Astrocyte of the cerebellum (primary cell): Measurements from ENCODE around the gene SIVA1.
A peak's percentile ranks its signal among the peaks of the same experiment; 100 is the strongest.

Source experiments
- DNase-seq: peaks from one replicate; pipeline ENCODE4 v3.0.0-alpha.2; 2011; ENCODE audit warnings: low read depth
- H3K4me3 ChIP-seq: 2 replicates; pipeline ENCODE4 v1.5.1; 2011; ENCODE audit warnings: mild to moderate bottlenecking, low read depth, low read length, moderate library complexity
- in situ Hi-C: cut with HindIII; loops from 2 replicates; pipeline ENCODE4 v1.10.0; 2017; ENCODE audit warnings: low sequenced_read_pairs
- TF ChIP-seq, protein P1 (sequence below): IDR thresholded peaks from 2 replicates; pipeline ENCODE4 v1.5.1; 2012; ENCODE audit warnings: low read length, low read depth, moderate library complexity, mild to moderate bottlenecking; ENCODE audit errors: missing control alignments

SIVA1 gene

DNA sequence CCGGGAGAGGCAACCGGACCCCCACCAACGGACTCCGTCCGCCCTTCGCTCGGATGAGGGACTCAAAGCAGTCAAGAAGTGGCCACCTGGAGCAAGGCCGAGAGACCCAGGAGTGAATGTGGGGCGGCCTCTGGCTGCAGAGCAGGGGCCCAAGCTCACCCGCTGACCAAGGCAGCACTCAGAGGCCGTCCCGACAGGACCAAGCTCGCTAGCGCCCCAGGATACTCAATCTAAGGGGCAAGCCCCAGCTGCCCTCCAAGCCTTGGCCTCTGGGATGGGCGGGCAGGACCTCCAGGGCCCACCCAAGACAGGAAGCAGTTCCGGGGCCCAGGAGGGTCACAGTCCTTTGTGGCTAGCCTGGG lies 41.7 kb downstream of the SIVA1 start:
- DNase-seq, result no peak
- peak overlapping the region; percentile 72 for H3K4me3 ChIP-seq
- in situ Hi-C loops, result no loop called here
- TF ChIP-seq, protein P1, sequence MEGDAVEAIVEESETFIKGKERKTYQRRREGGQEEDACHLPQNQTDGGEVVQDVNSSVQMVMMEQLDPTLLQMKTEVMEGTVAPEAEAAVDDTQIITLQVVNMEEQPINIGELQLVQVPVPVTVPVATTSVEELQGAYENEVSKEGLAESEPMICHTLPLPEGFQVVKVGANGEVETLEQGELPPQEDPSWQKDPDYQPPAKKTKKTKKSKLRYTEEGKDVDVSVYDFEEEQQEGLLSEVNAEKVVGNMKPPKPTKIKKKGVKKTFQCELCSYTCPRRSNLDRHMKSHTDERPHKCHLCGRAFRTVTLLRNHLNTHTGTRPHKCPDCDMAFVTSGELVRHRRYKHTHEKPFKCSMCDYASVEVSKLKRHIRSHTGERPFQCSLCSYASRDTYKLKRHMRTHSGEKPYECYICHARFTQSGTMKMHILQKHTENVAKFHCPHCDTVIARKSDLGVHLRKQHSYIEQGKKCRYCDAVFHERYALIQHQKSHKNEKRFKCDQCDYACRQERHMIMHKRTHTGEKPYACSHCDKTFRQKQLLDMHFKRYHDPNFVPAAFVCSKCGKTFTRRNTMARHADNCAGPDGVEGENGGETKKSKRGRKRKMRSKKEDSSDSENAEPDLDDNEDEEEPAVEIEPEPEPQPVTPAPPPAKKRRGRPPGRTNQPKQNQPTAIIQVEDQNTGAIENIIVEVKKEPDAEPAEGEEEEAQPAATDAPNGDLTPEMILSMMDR, result no peak

DNA sequence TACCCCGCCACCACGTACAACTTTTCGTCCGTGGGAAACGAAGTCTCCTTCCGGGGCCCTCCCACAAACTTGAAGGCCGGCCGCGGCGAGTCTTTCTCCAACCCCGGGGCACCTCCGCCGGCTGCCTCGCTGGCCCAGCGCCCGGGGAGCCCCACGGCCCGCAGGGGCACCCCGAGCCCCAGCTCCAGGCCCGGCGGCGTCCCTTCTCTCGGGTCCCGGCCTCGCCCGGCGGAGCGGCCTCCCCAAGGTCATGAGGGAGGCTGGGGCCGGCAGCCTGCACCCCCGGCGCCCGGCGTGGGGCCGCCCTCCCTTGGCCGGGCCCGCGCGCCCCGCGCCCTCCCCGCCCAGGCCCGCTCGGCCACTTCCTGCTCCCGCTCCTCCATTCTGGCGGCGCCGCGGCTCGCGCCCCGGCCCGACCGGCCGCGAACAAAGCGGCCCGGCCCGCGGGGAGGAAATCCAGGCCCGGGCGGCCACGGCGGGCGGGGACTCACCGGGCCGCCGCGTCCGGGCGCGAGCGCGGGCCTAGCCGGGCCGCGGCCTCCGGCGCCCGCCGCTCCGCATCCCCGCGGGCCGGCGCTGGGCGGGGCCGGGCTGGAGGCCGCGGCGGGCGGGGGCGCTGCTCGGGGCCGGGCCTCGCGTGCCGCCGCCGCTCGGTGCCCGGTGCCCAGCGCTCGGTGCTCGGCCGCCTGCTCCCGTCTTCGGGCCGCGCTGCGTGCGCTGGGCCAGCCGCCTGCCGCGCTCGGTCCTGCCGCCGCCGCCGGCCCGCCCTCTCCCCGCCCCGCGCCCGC lies 42.2 kb downstream of the SIVA1 start, which contains the start of gene AKT1:
Gene AKT1 (minus strand): TSS at position 756 of the 788 bp plus-strand sequence. CDS start 3,105 bp downstream, outside the sequence.
- in situ Hi-C loops, result no loop called here
- TF ChIP-seq, protein P1, result no peak
- H3K4me3 ChIP-seq, result peak within 1 kb of the TSS; percentile 72
- DNase-seq, result no peak

DNA sequence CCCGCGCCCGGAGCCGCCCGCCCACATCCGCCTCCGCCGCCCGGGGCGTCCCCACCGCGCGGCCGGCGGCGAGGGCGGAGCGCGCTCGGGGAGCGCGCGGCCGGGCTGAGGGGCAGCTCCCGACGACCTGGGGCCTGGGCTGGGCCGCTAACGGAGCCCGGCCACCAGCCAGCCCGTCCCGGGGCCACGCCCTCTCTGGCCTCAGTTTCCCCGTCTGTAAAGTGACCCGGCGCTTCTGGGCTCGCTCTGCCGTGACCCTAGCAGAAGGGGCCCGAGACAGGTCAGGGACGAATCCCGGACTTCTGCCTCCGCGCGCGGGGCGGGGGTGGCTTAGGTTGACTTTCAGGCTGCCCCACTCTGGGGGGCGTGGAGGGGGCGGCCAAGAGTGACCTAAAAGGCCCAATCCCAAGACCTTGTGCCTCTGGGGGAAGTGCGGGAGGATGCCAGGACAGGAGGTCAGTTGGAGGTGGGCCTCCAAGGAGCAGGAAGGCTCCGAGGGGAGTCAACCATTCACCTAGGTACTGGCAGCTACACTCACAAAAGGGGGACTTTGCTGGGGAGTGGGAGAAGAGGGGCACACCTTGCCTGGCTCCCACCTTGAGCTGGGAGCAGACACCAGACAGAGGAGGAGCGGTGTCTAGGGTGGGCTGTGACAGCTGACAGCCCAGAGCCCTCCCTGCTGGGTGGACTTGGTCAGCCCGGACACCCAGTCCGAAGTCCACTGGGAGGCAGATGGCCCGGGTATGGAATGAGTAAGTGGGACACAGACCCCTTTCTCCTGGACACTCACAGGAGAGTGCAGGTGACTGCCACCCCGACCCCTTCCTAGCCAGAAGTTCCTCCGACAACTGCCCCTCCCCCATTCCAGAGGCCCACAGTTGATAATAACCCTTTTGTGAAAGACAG lies 43.1 kb downstream of the SIVA1 start:
- peak overlapping the region; percentile 39 for H3K4me3 ChIP-seq
- no peak for DNase-seq
- in situ Hi-C loops, result no loop called here
- TF ChIP-seq, protein P1, result no peak

DNA sequence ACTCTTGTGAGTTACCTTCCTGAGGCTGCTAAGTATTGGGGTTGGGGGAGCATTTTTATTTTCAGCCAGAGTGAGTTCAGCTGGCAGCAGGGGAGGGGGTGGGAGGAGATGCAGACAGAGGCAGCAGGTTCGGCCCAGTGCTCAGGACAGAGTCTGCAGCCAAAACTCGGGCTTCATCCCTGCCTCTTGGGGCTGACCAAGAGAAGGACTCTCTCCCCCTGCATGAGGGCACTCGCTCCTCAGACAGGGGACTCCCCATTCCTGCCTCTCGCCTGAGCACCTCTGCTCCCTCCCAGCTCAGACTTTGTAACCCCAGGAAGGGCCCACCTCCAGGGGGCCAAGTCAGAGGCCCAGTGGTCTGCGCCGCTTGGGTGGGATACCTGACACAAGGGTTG lies 43.7 kb downstream of the SIVA1 start:
- no peak for DNase-seq
- H3K4me3 ChIP-seq, result no peak overlapping the region
- TF ChIP-seq, protein P1, result no peak
- in situ Hi-C loops, result no loop called here

DNA sequence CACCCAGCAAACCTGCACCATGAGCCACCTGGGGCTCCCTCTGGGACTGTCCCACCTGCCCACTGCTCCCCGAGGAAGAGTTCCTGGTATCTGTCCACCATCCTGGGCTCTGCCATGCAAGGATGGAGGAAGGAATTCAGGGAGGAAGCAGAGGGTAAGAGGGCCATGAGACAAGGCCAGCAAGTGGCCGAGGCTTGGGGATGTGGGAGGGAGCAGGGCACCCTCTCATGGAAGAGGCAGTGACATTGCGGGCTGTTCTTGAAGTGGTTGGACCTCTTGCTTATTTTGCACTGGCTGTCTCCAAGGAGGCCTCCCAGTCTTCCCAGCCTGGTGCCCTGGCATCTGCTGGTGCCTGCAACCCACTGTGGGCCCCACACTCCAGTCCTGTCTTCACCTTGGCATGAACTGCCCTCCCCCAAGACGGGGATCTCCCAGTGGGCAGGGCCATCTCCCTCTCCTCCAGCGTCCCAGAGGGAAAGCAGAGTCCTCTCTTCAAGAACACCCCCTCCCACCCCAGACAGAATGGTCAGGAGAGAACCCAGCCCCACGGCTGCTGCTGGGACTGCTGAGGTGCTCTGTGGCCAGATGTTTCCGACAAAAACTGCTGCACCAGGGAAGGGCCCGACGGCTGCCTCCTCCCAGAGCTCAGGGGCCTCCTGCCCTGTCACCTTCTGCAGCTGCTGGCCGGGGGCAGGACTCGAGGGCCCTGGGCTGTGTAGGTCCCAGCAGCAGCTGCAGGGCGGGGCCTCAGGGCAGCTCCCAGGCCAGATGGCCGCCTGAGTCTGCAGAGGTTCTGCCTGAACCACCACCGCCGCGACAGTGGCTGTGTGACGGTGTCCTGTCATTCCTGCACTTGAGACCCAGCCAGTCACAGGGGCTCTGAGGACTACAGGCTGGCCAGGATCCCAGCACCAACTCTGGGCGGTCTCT lies 44.4 kb downstream of the SIVA1 start:
- no peak overlapping the region for H3K4me3 ChIP-seq
- TF ChIP-seq, protein P1, result no peak
- in situ Hi-C loops, result no loop called here
- no peak for DNase-seq
